Fibroblast of lung (primary cell): ENCODE data around the gene PELI3.

Experiments
- EZH2 ChIP-seq: IDR thresholded peaks from 2 replicates; pipeline ENCODE4 v1.5.1; 2012; ENCODE audit warnings: low read length, control low read depth, mild to moderate bottlenecking; ENCODE audit errors: missing control alignments
- TF ChIP-seq, protein P1 (sequence below), 2 donors: IDR thresholded peaks in 1 of 2; conservative IDR thresholded peaks in 1 of 2; 1 replicate in 1 of 2; 2 replicates in 1 of 2; pipeline ENCODE4 v1.5.1; 2011 to 2012; ENCODE audit warnings: low read length in 2 of 2, control low read depth in 1 of 2, inconsistent platforms in 1 of 2, low read depth in 1 of 2, mild to moderate bottlenecking in 1 of 2

- TF ChIP-seq, protein P1, sequence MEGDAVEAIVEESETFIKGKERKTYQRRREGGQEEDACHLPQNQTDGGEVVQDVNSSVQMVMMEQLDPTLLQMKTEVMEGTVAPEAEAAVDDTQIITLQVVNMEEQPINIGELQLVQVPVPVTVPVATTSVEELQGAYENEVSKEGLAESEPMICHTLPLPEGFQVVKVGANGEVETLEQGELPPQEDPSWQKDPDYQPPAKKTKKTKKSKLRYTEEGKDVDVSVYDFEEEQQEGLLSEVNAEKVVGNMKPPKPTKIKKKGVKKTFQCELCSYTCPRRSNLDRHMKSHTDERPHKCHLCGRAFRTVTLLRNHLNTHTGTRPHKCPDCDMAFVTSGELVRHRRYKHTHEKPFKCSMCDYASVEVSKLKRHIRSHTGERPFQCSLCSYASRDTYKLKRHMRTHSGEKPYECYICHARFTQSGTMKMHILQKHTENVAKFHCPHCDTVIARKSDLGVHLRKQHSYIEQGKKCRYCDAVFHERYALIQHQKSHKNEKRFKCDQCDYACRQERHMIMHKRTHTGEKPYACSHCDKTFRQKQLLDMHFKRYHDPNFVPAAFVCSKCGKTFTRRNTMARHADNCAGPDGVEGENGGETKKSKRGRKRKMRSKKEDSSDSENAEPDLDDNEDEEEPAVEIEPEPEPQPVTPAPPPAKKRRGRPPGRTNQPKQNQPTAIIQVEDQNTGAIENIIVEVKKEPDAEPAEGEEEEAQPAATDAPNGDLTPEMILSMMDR (conservative IDR thresholded peaks at IDR 0.05 in 1 of 2, IDR thresholded peaks at IDR 0.05 in 1 of 2; ENCODE audit: low read depth in 1 of 2, low read length in 2 of 2) = no peak
- no peak for TF ChIP-seq EZH2
These were observed 4.7 kb upstream of the PELI3 start for GRCh38 chr11:66462010-66462409.
